HepG2 (cell line): ENCODE data around the gene IRF1. TPM values are rescaled to one million over a fixed set of nuclear protein-coding genes. Genes with fewer than 3 reads are reported as not detected.

Experiments used
- ATAC-seq: fragments of 200-7000 bp; cut with Tn5 transposase; 3 replicates; pipeline ENCODE4 v1.9.1; 2020; ENCODE audit warnings: mild to moderate bottlenecking, moderate library complexity
- BruUV-seq: library from RNA; stranded (reverse); fragments of 400-500 nt; replicated peaks from 2 replicates; lab custom pipeline; 2021; lab: Mats Ljungman, UMichigan
- CTCF ChIA-PET: fragments of 300-600 bp; formaldehyde crosslinking; extraction: SDS; loops from one replicate; lab custom pipeline; 2021; ENCODE audit warnings: low total read pairs, inconsistent platforms, low intra/inter-chr PET ratio; lab: Yijun Ruan, JAX
- POLR2A ChIA-PET: fragments of 350-600 bp; sonication (Branson Sonifier 250); formaldehyde crosslinking; loops from one replicate; lab custom pipeline; 2020; ENCODE audit warnings: antibody characterized with exemption, inconsistent platforms; lab: Yijun Ruan, JAX
- DNase-seq: peaks from one replicate; pipeline ENCODE4 v3.0.0-alpha.2; 2015; ENCODE audit warnings: low spot score
- FAIRE-seq: peaks from 3 replicates; lab custom pipeline; 2011; peaks lifted over from hg19 to GRCh38; lab: Jason Lieb, UNC
- H2AFZ ChIP-seq: one replicate; pipeline ENCODE4 v1.6.1; 2011; ENCODE audit warnings: low read length, inconsistent platforms
- H3K27ac ChIP-seq: fragments of 300-600 bp; 3 replicates; pipeline ENCODE4 v1.8.0; 2011; ENCODE audit warnings: mixed run types, mild to moderate bottlenecking, mixed read lengths, low read length, inconsistent platforms; ENCODE audit not compliant: insufficient read depth; ENCODE audit errors: extremely low read length
- H3K27me3 ChIP-seq, 2 experiments: fragments of 200-600 bp in 1 of 2; 2 replicates in 1 of 2; 3 replicates in 1 of 2; pipeline versions ENCODE4 v1.6.0 to v1.8.0; 2011; ENCODE audit warnings: low read length in 2 of 2, mild to moderate bottlenecking in 2 of 2, moderate library complexity in 2 of 2, inconsistent platforms in 1 of 2; ENCODE audit not compliant: insufficient read depth in 2 of 2, control insufficient read depth in 1 of 2
- H3K36me3 ChIP-seq, 2 experiments: fragments of 200-600 bp in 1 of 2; replicated peaks in 1 of 2; 2 replicates in 1 of 2; 3 replicates in 1 of 2; pipeline versions ENCODE4 v1.5.1 to v1.8.0; 2011; ENCODE audit warnings: low read length in 2 of 2, inconsistent platforms in 1 of 2; ENCODE audit not compliant: insufficient read depth in 2 of 2, control insufficient read depth in 1 of 2
- H3K4me1 ChIP-seq: 2 replicates; pipeline ENCODE4 v1.5.1; 2012; ENCODE audit warnings: low read length, inconsistent platforms; ENCODE audit not compliant: insufficient read depth
- H3K4me2 ChIP-seq: 2 replicates; pipeline ENCODE4 v1.6.0; 2011; ENCODE audit warnings: low read depth, low read length, inconsistent platforms
- H3K4me3 ChIP-seq, 3 experiments: fragments of 200-600 bp in 1 of 3; sonication (generic), shearing (Covaris generic) in 1 of 3; replicated peaks in 1 of 3; 2 replicates each; pipeline ENCODE4 v1.5.1; 2011 to 2016; ENCODE audit warnings: low read length in 3 of 3, inconsistent platforms in 2 of 3, low read depth in 2 of 3, mild to moderate bottlenecking in 2 of 3, control low read depth in 1 of 3, mixed read lengths in 1 of 3; ENCODE audit not compliant: insufficient read depth in 1 of 3
- H3K79me2 ChIP-seq: one replicate; pipeline ENCODE4 v1.6.1; 2011; ENCODE audit warnings: low read length, inconsistent platforms; ENCODE audit not compliant: insufficient read depth
- H3K9ac ChIP-seq: 2 replicates; pipeline ENCODE4 v1.6.0; 2011; ENCODE audit warnings: mild to moderate bottlenecking, low read depth, low read length, inconsistent platforms; ENCODE audit not compliant: insufficient read depth
- H3K9me3 ChIP-seq: 2 replicates; pipeline ENCODE4 v1.5.1; 2012; ENCODE audit warnings: mild to moderate bottlenecking, low read length
- H4K20me1 ChIP-seq: 2 replicates; pipeline ENCODE4 v1.6.0; 2011; ENCODE audit warnings: inconsistent platforms, mild to moderate bottlenecking, low read length, moderate library complexity; ENCODE audit not compliant: insufficient read depth
- POLR2AphosphoS5 ChIP-seq: IDR thresholded peaks from 2 replicates; pipeline ENCODE4 v1.6.1; 2012; ENCODE audit warnings: low read depth, low read length
- SAP130 ChIP-seq: IDR thresholded peaks from 2 replicates; pipeline ENCODE4 v1.6.1; 2016; ENCODE audit warnings: low read depth
- TAF15 ChIP-seq: fragments of 200-400 bp; formaldehyde crosslinking; IDR thresholded peaks from one replicate; pipeline ENCODE4 v1.6.1; 2018; ENCODE audit warnings: mild to moderate bottlenecking, low read depth, low read length; ENCODE audit not compliant: poor library complexity, severe bottlenecking
- ZFP36 ChIP-seq: fragments of 150-350 bp; IDR thresholded peaks from 2 replicates; pipeline ENCODE4 v1.6.1; 2018; ENCODE audit warnings: borderline replicate concordance, low read length, low read depth; ENCODE audit not compliant: partially characterized antibody
- ZNF274 ChIP-seq: sonication (generic); formaldehyde crosslinking; IDR thresholded peaks from 2 replicates; pipeline ENCODE4 v1.5.1; 2020; ENCODE audit warnings: mild to moderate bottlenecking, missing genetic modification reagents
- ZSCAN12 ChIP-seq: sonication (generic); formaldehyde crosslinking; IDR thresholded peaks from 2 replicates; pipeline ENCODE4 v1.9.0; 2021; ENCODE audit warnings: mild to moderate bottlenecking, missing genetic modification reagents
- WGBS: methylation state at CpG from one replicate; pipeline ENCODE4 v1.1.6; 2017; ENCODE audit warnings: low lambda C conversion rate; 5-methylcytosine and 5-hydroxymethylcytosine counted together
- in situ Hi-C: cut with HindIII; loops from 2 replicates; pipeline ENCODE4 v1.10.0; 2017; ENCODE audit warnings: low pct_unique_long_range_greater_than_20kb; ENCODE audit not compliant: extremely low pct_ligation_motif_present
- intact Hi-C: fragments of 100-400 bp; cut with micrococcal nuclease; formaldehyde crosslinking; loops from one replicate; pipeline ENCODE4 v1.10.0; 2022; ENCODE audit not compliant: unreplicated experiment
- polyA plus RNA-seq, 8 experiments: library from polyadenylated mRNA; depleted of rRNA in 3 of 8; stranded (reverse) in 7 of 8; unstranded in 1 of 8; fragments of >200 nt; fragmentation: Illumina TruSeq in 4 of 8; extraction: Trizol in 4 of 8; gene quantifications; 2 replicates each; pipeline versions ENCODE4 v1.2.1 to v1.2.3, GENCODE V29; 2011 to 2016; ENCODE audit warnings: low read depth in 4 of 8, missing spikeins in 1 of 8, mixed read lengths in 1 of 8; ENCODE audit not compliant: insufficient read depth in 1 of 8
- total RNA-seq, 5 experiments: library from RNA; depleted of rRNA; stranded (reverse); fragments of >200 nt; fragmentation: Illumina TruSeq; extraction: Trizol; gene quantifications; 2 replicates each; pipeline ENCODE4 v1.2.3, GENCODE V29; 2016; ENCODE audit warnings: low read depth in 1 of 5
- TF ChIP-seq, protein P1 (sequence below): sonication (generic); formaldehyde crosslinking; IDR thresholded peaks from 2 replicates; pipeline ENCODE4 v1.4.0; 2020; ENCODE audit warnings: missing genetic modification reagents, low read depth, mild to moderate bottlenecking, borderline replicate concordance
- TF ChIP-seq, protein P2 (sequence below): sonication (generic); formaldehyde crosslinking; IDR thresholded peaks from 2 replicates; pipeline ENCODE4 v1.4.0; 2020; ENCODE audit warnings: mild to moderate bottlenecking, missing genetic modification reagents
- TF ChIP-seq, protein P3 (sequence below): sonication (generic); formaldehyde crosslinking; IDR thresholded peaks from 2 replicates; pipeline ENCODE4 v1.5.0; 2020; ENCODE audit warnings: missing genetic modification reagents
- TF ChIP-seq, protein P4 (sequence below): sonication (generic); formaldehyde crosslinking; conservative IDR thresholded peaks from 2 replicates; pipeline ENCODE4 v1.4.0; 2020; ENCODE audit warnings: missing genetic modification reagents

IRF1 gene
- total and polyA plus RNA-seq, 2 of the 13 experiments (the other 11 are each of a cell fraction or from before 2014, with no cell fraction given), result 4.1 to 8.8 TPM

- no peak for ATAC-seq
- Histone ChIP-seq H3K27ac (no peak overlapping the region), H3K27me3 (no peaks in the 10 kb centered on the region), H3K4me1 (peaks cover 21% of the 10 kb centered on the region), H2AFZ (no peak overlapping the region), H3K9ac (no peak overlapping the region), H3K36me3 (peaks cover 19 to 46% of the 10 kb centered on the region in 2 experiments; a peak in 4 of 5 replicates), H3K4me2 (no peak overlapping the region), H3K4me3 (no peak overlapping the region), H3K9me3 (no peaks in the 10 kb centered on the region), H3K79me2 (peaks cover 1% of the 10 kb centered on the region), H4K20me1 (no peaks in the 10 kb centered on the region)
- BruUV-seq, result no TSS peak
- DNase-seq, result no peak
- no peak for FAIRE-seq
- in situ Hi-C loops (no loop called here), intact Hi-C loops (no loop called here)
- ChIA-PET POLR2A (interaction anchor here (0.8 to 1.5 kb wide), 3 partner anchors 12 to 17 kb away, joined by 3 read pairs; no protein-coding TSS in a partner anchor), CTCF (no interaction called here)
- 89% methylated on average over 7 of the region's 7 CpGs for WGBS
- TF ChIP-seq ZNF274 (CRISPR knock-in tag) (no peak), TAF15 (no peak), ZFP36 (no peak), ZSCAN12 (CRISPR knock-in tag) (no peak), SAP130 (CRISPR knock-in tag) (no peak), POLR2AphosphoS5 (no peak)
- TF ChIP-seq, protein P1, sequence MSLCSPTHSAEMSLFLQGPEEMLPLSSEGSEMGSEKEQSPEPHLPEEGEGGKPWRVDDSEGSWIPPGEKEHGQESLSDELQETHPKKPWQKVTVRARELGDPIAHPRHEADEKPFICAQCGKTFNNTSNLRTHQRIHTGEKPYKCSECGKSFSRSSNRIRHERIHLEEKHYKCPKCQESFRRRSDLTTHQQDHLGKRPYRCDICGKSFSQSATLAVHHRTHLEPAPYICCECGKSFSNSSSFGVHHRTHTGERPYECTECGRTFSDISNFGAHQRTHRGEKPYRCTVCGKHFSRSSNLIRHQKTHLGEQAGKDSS (CRISPR knock-in tag), result no peak
- TF ChIP-seq, protein P2, sequence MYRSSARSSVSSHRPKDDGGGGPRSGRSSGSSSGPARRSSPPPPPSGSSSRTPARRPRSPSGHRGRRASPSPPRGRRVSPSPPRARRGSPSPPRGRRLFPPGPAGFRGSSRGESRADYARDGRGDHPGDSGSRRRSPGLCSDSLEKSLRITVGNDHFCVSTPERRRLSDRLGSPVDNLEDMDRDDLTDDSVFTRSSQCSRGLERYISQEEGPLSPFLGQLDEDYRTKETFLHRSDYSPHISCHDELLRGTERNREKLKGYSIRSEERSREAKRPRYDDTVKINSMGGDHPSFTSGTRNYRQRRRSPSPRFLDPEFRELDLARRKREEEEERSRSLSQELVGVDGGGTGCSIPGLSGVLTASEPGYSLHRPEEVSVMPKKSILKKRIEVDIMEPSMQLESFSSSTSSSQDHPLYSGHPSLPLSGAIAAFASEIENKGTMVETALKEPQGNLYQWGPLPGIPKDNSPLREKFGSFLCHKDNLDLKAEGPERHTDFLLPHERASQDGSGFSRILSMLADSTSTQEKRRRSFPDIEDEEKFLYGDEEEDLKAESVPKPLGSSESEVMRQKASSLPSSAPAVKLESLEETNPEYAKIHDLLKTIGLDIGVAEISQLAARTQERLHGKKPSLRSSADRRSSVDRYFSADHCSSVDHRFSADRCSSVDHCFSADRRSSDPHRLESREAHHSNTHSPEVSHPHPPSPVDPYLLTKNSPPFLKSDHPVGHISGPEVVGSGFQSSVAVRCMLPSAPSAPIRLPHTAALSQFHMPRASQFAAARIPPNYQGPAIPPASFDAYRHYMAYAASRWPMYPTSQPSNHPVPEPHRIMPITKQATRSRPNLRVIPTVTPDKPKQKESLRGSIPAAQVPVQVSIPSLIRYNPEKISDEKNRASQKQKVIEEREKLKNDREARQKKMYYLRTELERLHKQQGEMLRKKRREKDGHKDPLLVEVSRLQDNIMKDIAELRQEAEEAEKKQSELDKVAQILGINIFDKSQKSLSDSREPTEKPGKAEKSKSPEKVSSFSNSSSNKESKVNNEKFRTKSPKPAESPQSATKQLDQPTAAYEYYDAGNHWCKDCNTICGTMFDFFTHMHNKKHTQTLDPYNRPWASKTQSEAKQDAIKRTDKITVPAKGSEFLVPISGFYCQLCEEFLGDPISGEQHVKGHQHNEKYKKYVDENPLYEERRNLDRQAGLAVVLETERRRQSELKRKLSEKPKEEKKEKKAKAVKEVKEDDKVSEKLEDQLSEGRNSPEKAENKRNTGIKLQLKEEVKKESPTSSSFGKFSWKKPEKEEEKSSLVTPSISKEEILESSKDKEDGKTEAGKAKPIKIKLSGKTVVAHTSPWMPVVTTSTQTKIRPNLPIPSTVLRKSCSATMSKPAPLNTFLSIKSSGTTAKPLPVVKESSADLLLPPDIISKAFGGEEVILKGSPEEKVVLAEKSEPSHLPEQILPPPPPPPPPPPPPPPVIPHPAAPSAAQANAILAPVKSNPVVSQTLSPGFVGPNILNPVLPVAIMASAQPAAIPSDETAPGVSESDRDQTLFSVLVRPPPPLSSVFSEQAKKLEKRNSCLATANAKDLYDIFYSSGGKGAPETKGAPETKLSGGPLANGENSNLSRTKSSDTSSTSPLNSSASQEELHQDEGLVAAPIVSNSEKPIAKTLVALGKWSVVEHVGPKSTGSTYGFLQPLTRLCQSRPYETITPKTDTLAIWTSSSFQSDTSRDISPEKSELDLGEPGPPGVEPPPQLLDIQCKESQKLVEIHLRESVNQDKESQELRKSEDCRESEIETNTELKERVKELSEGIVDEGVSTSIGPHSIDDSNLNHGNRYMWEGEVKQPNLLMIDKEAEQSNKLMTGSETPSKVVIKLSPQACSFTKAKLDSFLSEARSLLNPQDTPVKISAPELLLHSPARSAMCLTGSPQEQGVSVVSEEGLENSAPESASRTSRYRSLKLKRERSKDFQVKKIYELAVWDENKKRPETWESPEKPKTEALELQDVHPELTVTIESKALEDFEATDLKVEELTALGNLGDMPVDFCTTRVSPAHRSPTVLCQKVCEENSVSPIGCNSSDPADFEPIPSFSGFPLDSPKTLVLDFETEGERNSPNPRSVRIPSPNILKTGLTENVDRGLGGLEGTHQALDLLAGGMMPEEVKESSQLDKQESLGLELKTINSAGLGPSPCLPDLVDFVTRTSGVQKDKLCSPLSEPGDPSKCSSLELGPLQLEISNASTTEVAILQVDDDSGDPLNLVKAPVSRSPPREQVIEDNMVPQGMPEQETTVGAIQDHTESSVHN (CRISPR knock-in tag), result no peak
- TF ChIP-seq, protein P3, sequence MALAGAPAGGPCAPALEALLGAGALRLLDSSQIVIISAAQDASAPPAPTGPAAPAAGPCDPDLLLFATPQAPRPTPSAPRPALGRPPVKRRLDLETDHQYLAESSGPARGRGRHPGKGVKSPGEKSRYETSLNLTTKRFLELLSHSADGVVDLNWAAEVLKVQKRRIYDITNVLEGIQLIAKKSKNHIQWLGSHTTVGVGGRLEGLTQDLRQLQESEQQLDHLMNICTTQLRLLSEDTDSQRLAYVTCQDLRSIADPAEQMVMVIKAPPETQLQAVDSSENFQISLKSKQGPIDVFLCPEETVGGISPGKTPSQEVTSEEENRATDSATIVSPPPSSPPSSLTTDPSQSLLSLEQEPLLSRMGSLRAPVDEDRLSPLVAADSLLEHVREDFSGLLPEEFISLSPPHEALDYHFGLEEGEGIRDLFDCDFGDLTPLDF (CRISPR knock-in tag), result no peak
- TF ChIP-seq, protein P4, sequence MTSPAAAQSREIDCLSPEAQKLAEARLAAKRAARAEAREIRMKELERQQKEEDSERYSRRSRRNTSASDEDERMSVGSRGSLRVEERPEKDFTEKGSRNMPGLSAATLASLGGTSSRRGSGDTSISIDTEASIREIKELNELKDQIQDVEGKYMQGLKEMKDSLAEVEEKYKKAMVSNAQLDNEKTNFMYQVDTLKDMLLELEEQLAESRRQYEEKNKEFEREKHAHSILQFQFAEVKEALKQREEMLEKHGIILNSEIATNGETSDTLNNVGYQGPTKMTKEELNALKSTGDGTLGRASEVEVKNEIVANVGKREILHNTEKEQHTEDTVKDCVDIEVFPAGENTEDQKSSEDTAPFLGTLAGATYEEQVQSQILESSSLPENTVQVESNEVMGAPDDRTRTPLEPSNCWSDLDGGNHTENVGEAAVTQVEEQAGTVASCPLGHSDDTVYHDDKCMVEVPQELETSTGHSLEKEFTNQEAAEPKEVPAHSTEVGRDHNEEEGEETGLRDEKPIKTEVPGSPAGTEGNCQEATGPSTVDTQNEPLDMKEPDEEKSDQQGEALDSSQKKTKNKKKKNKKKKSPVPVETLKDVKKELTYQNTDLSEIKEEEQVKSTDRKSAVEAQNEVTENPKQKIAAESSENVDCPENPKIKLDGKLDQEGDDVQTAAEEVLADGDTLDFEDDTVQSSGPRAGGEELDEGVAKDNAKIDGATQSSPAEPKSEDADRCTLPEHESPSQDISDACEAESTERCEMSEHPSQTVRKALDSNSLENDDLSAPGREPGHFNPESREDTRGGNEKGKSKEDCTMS (CRISPR knock-in tag), result no peak
Observed at GRCh38 chr5:132483661-132484390, 6.7 kb downstream of the IRF1 start.
